Effector memory CD4-positive, alpha-beta T cell (primary cell): ENCODE measurements around the gene DMTF1.

Experiments used
- DNase-seq, 3 donors: peaks; one replicate each; pipeline ENCODE4 v3.0.0-alpha.2; 2020
- H3K27ac ChIP-seq: 2 replicates; pipeline ENCODE4 v1.7.0; 2013; ENCODE audit warnings: mild to moderate bottlenecking, low read length, moderate library complexity; ENCODE audit not compliant: insufficient read depth, poor library complexity, severe bottlenecking
- H3K27me3 ChIP-seq: replicated peaks from 2 replicates; pipeline ENCODE4 v1.7.0; 2013; ENCODE audit warnings: mild to moderate bottlenecking, low read length; ENCODE audit not compliant: insufficient read depth, control insufficient read depth, poor library complexity, severe bottlenecking
- H3K36me3 ChIP-seq: 2 replicates; pipeline ENCODE4 v1.7.0; 2013; ENCODE audit warnings: mild to moderate bottlenecking, low read length, moderate library complexity; ENCODE audit not compliant: control insufficient read depth, insufficient read depth
- H3K4me1 ChIP-seq: 2 replicates; pipeline ENCODE4 v1.7.0; 2013; ENCODE audit warnings: low read length, mild to moderate bottlenecking; ENCODE audit not compliant: control insufficient read depth, insufficient read depth, poor library complexity, severe bottlenecking
- H3K4me3 ChIP-seq: 2 replicates; pipeline ENCODE4 v1.7.0; 2013; ENCODE audit warnings: low read length, low read depth, mild to moderate bottlenecking; ENCODE audit not compliant: insufficient read depth, poor library complexity, severe bottlenecking
- H3K9me3 ChIP-seq: 2 replicates; pipeline ENCODE4 v1.7.0; 2013; ENCODE audit warnings: mild to moderate bottlenecking, low read length, moderate library complexity; ENCODE audit not compliant: control insufficient read depth

DMTF1 gene

GRCh38 chr7:87116315-87116714 is 35.9 kb upstream of the DMTF1 start:
- Histone ChIP-seq H3K27me3 (no peaks in the 10 kb centered on the region), H3K27ac (no peak overlapping the region)
- no peak for DNase-seq

DNA sequence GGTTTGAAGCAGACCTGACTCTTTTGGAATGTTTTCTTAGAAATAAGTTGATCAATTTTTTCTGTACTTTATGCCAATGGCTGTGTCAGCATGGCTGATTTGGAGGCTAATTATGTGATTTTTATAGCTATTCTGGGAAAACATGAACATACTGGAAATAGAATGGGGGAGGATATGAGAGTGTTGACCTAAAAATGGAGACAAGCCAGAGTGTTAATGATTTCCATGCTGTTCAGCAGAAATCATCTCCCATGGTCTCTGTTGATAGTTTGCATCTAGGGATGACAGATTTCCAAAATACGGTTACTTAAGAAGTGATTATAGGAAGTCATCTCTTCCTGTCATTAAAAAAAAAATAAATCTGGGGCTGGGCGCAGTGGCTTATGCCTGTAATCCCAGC is 32.7 kb upstream of the DMTF1 start:
- no peak for DNase-seq
- Histone ChIP-seq H3K27me3 (no peaks in the 10 kb centered on the region), H3K4me3 (no peak overlapping the region)

More at GRCh38 chr7:87116315-87116714, 35.9 kb upstream of the DMTF1 start:
- H3K9me3 ChIP-seq: no peaks in the 10 kb centered on the region
- no peaks in the 10 kb centered on the region for H3K4me1 ChIP-seq
- no peaks in the 10 kb centered on the region for H3K36me3 ChIP-seq
- H3K4me3 ChIP-seq: no peak overlapping the region

DNA sequence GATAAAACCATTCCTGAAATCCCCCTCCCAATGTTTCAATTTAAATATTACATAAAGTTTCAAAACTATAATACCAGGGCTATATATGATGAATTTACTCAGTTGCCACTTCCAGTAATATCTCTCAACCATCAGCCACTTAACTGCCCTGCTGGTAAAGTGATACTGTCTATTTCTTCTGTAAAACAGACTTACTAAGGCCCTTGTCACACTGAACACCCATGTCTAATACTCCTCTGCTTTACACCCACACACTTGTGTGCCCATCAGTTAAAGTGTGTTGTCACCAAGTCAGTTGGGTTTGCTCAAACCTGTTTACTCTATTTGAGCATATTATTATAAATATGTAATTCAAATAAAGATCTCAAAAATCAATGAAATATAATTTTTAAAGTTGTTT is 29.1 kb upstream of the DMTF1 start:
- no peak overlapping the region for H3K4me3 ChIP-seq
- no peaks in the 10 kb centered on the region for H3K4me1 ChIP-seq
- H3K36me3 ChIP-seq: no peaks in the 10 kb centered on the region
- H3K27me3 ChIP-seq: no peaks in the 10 kb centered on the region
- DNase-seq: no peak
- no peak overlapping the region for H3K27ac ChIP-seq
- H3K9me3 ChIP-seq: no peaks in the 10 kb centered on the region

More for the DNA sequence above, 32.7 kb upstream of the DMTF1 start:
- Histone ChIP-seq H3K27ac (no peak overlapping the region), H3K4me1 (no peaks in the 10 kb centered on the region), H3K36me3 (no peaks in the 10 kb centered on the region), H3K9me3 (no peaks in the 10 kb centered on the region)

GRCh38 chr7:87127019-87127418 is 25.2 kb upstream of the DMTF1 start:
- no peak for DNase-seq
- no peaks in the 10 kb centered on the region for H3K9me3 ChIP-seq
- H3K4me1 ChIP-seq: no peaks in the 10 kb centered on the region
- no peak overlapping the region for H3K4me3 ChIP-seq
- H3K36me3 ChIP-seq: no peaks in the 10 kb centered on the region
- H3K27me3 ChIP-seq: no peaks in the 10 kb centered on the region
- H3K27ac ChIP-seq: no peak overlapping the region

GRCh38 chr7:87128861-87129267 is 23.4 kb upstream of the DMTF1 start:
- Histone ChIP-seq H3K27me3 (no peaks in the 10 kb centered on the region), H3K9me3 (no peaks in the 10 kb centered on the region), H3K4me1 (no peaks in the 10 kb centered on the region), H3K27ac (no peak overlapping the region), H3K36me3 (no peaks in the 10 kb centered on the region), H3K4me3 (no peak overlapping the region)
- no peak for DNase-seq

GRCh38 chr7:87129332-87129731 is 22.9 kb upstream of the DMTF1 start:
- H3K9me3 ChIP-seq: no peaks in the 10 kb centered on the region
- H3K4me1 ChIP-seq: no peaks in the 10 kb centered on the region
- no peak for DNase-seq
- H3K27me3 ChIP-seq: no peaks in the 10 kb centered on the region
- no peaks in the 10 kb centered on the region for H3K36me3 ChIP-seq
- H3K27ac ChIP-seq: no peak overlapping the region
- no peak overlapping the region for H3K4me3 ChIP-seq

DNA sequence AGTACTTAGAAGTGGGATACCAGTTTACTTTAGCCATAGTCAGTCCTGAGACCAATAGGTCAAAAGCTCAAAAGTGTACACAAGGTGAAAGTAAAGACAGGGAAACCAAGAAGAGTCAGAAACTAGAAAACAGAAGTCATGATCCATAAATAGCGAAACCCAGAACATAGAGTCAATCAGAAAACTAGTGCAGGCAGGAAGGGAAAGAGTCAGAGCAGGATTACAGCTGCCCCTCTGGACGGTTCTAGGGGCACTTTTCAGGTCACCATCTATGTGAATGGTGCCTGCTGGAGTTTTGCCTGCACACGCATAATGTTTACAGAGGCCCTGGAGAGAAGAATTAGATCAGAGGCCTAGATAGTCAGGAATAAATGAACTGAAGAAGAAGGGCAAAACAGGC is 22.4 kb upstream of the DMTF1 start:
- Histone ChIP-seq H3K9me3 (no peaks in the 10 kb centered on the region), H3K27ac (no peak overlapping the region), H3K4me3 (no peak overlapping the region), H3K36me3 (no peaks in the 10 kb centered on the region), H3K4me1 (no peaks in the 10 kb centered on the region), H3K27me3 (no peaks in the 10 kb centered on the region)
- DNase-seq: no peak

DNA sequence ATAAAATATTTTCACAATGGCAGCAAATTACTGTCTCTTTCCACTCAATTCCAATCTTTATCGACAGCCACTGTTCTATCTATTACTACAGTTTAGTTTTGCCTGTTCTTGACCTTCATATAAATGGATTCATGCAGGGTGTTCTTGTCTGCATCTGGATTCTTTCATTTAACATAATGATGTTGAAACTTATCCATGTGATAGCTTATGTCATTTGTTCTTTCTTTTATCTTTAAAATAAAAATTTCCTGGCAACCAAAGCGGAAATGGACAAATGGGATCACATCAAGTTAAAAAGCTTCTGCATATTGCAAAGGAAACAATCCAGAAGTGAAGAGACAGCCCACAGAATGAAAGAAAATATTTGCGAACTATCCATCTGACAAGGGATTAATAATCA is 20.5 kb upstream of the DMTF1 start:
- no peaks in the 10 kb centered on the region for H3K27me3 ChIP-seq
- DNase-seq: no peak
- no peak overlapping the region for H3K4me3 ChIP-seq
- H3K9me3 ChIP-seq: no peaks in the 10 kb centered on the region
- H3K4me1 ChIP-seq: no peaks in the 10 kb centered on the region
- no peaks in the 10 kb centered on the region for H3K36me3 ChIP-seq
- H3K27ac ChIP-seq: no peak overlapping the region

- Histone ChIP-seq H3K4me1 (no peaks in the 10 kb centered on the region), H3K4me3 (no peak overlapping the region), H3K36me3 (no peaks in the 10 kb centered on the region), H3K9me3 (no peaks in the 10 kb centered on the region), H3K27me3 (no peaks in the 10 kb centered on the region), H3K27ac (no peak overlapping the region)
- no peak for DNase-seq
Measured at GRCh38 chr7:87137271-87137670, 15.0 kb upstream of the DMTF1 start.

GRCh38 chr7:87139514-87139913 is 12.7 kb upstream of the DMTF1 start:
- Histone ChIP-seq H3K36me3 (no peaks in the 10 kb centered on the region), H3K4me3 (no peak overlapping the region), H3K9me3 (no peaks in the 10 kb centered on the region), H3K27me3 (no peaks in the 10 kb centered on the region), H3K4me1 (no peaks in the 10 kb centered on the region), H3K27ac (no peak overlapping the region)
- DNase-seq: no peak

GRCh38 chr7:87140271-87140748 is 11.9 kb upstream of the DMTF1 start:
- H3K27me3 ChIP-seq: no peaks in the 10 kb centered on the region
- no peak overlapping the region for H3K27ac ChIP-seq
- no peaks in the 10 kb centered on the region for H3K4me1 ChIP-seq
- H3K9me3 ChIP-seq: no peaks in the 10 kb centered on the region
- no peak overlapping the region for H3K4me3 ChIP-seq
- no peak for DNase-seq
- no peaks in the 10 kb centered on the region for H3K36me3 ChIP-seq
